Breast epithelium (tissue), 4 donors: Measurements from ENCODE around the gene TIMP1. TPM values are rescaled to one million over a fixed set of nuclear protein-coding genes. Genes with fewer than 3 reads are reported as not detected.

Experiments
- DNase-seq, 2 donors: peaks; one replicate each; pipeline ENCODE4 v3.0.0-alpha.2; 2019; ENCODE audit warnings: low spot score in 2 of 2
- H3K27ac ChIP-seq, 2 donors: fragments of 200-600 bp; sonication (generic) in 1 of 2; one replicate each; pipeline ENCODE4 v1.5.1; 2016 to 2019; ENCODE audit warnings: mild to moderate bottlenecking in 1 of 2
- H3K27me3 ChIP-seq, 2 donors: fragments of 200-600 bp; sonication (generic) in 1 of 2; one replicate each; pipeline versions ENCODE4 v1.5.1 to v1.6.0; 2017 to 2019; ENCODE audit warnings: control low read depth in 1 of 2, mild to moderate bottlenecking in 1 of 2
- H3K36me3 ChIP-seq: fragments of 200-600 bp; one replicate; pipeline ENCODE4 v1.5.1; 2019
- H3K4me1 ChIP-seq, 2 donors: fragments of 200-600 bp; sonication (generic); one replicate each; pipeline ENCODE4 v1.5.1; 2016 to 2019; ENCODE audit warnings: control low read depth in 1 of 2
- H3K4me3 ChIP-seq, 3 donors: fragments of 200-600 bp; sonication (generic); 1 replicate in 2 of 3; 2 replicates in 1 of 3; pipeline ENCODE4 v1.5.1; 2016 to 2019; ENCODE audit warnings: mild to moderate bottlenecking in 3 of 3, moderate library complexity in 2 of 3
- H3K9me3 ChIP-seq, 2 donors: fragments of 200-600 bp; sonication (generic) in 1 of 2; one replicate each; pipeline ENCODE4 v1.5.1; 2016 to 2019; ENCODE audit warnings: control low read depth in 1 of 2
- CTCF ChIP-seq, 3 donors: fragments of 450-650 bp; IDR thresholded peaks; one replicate each; pipeline ENCODE4 v1.5.1; 2016 to 2017; ENCODE audit warnings: antibody characterized with exemption in 3 of 3, mild to moderate bottlenecking in 3 of 3, moderate library complexity in 3 of 3
- POLR2A ChIP-seq: fragments of 450-650 bp; IDR thresholded peaks from one replicate; pipeline ENCODE4 v1.6.1; 2016; ENCODE audit warnings: antibody characterized with exemption, mild to moderate bottlenecking, moderate library complexity
- POLR2AphosphoS5 ChIP-seq, 3 donors: sonication (generic); formaldehyde crosslinking; IDR thresholded peaks; one replicate each; pipeline ENCODE4 v1.6.1; 2017; ENCODE audit warnings: antibody characterized with exemption in 3 of 3
- intact Hi-C: fragments of 100-400 bp; cut with DNase I; formaldehyde crosslinking; loops from one replicate; pipeline ENCODE4 v1.15.1; 2023; ENCODE audit warnings: low total_unique reads
- total RNA-seq, 3 donors: library from RNA; depleted of rRNA; stranded (reverse); fragments of >200 nt; gene quantifications; one replicate each; pipeline ENCODE4 v1.1.0, GENCODE V29; 2016

Gene TIMP1
- total RNA-seq, 3 donors from 2014 or later, result 85.9 to 225 (median 180) TPM

GRCh38 chrX:47632666-47633065, 50.4 kb downstream of the TIMP1 start:
- H3K4me1 ChIP-seq, result no peaks in the 10 kb centered on the region
- H3K9me3 ChIP-seq, result no peaks in the 10 kb centered on the region
- peaks cover 0 to 27% of the 10 kb centered on the region in 2 donors for H3K27me3 ChIP-seq
- intact Hi-C loops, result no loop called here
- TF ChIP-seq POLR2AphosphoS5 (IDR thresholded peaks at IDR 0.05), result no peak
- TF ChIP-seq POLR2A, result no peak
- no peak for TF ChIP-seq CTCF (IDR thresholded peaks at IDR 0.05)
- no peak overlapping the region for H3K4me3 ChIP-seq
- H3K27ac ChIP-seq, result no peak overlapping the region
- H3K36me3 ChIP-seq, result no peaks in the 10 kb centered on the region
- DNase-seq, result no peak

DNA sequence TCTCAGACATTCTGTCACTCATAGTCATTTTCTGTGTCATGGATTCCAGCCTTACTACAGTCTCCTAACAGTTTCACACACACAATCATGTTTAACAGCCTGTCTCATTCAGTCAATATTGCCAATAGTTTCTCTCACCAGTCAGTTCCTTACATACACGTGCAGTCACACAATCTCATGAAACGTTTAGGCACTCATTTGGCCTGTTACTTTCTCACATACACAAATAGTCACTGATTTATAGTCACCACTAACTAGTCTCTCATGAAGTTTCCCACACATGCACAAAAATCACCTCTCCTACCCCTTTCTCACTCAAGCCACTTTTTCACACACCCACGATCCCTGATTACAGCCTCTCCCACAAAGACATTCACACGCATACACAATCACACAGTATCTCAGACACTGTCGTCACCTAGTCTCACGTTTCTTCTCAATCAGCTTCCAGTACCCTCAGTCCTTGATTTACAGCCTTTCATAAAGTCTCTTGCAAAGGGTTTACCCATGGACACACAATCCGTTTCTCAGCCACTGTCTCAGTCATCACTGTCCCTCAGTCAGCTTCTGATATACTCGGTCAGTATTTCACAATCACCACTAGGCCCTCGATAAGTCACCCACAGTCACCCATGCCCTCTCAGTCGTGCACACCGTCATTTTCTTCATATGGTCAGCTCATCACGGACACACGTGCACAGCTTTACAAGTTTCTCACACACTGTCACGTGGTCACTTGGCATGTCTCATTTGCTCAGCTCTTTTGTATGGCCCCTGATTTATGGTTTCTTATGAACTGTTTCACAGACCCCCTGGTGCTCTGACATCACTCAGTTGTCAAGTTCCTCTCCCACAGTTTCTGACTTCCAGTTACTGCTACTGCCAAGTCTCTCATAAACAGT, 51.7 kb downstream of the TIMP1 start:
- Histone ChIP-seq H3K27ac (no peak overlapping the region), H3K4me1 (no peaks in the 10 kb centered on the region), H3K4me3 (no peak overlapping the region), H3K27me3 (peaks cover 0 to 18% of the 10 kb centered on the region in 2 donors), H3K9me3 (peaks cover 0 to 1% of the 10 kb centered on the region in 2 donors), H3K36me3 (no peaks in the 10 kb centered on the region)
- DNase-seq, result no peak
- intact Hi-C loops, result no loop called here
- TF ChIP-seq POLR2A, result no peak
- no peak for TF ChIP-seq CTCF (IDR thresholded peaks at IDR 0.05)
- TF ChIP-seq POLR2AphosphoS5 (IDR thresholded peaks at IDR 0.05), result no peak

GRCh38 chrX:47634871-47635575, 52.8 kb downstream of the TIMP1 start:
- intact Hi-C loops, result no loop called here
- TF ChIP-seq POLR2AphosphoS5 (IDR thresholded peaks at IDR 0.05) (no peak), CTCF (IDR thresholded peaks at IDR 0.05) (no peak), POLR2A (no peak)
- Histone ChIP-seq H3K4me3 (no peak overlapping the region), H3K36me3 (no peaks in the 10 kb centered on the region), H3K27ac (no peak overlapping the region), H3K27me3 (peaks cover 0 to 13% of the 10 kb centered on the region in 2 donors), H3K4me1 (no peaks in the 10 kb centered on the region), H3K9me3 (peaks cover under 1 to 11% of the 10 kb centered on the region in 2 donors)
- DNase-seq, result no peak

Other genes with a start within 250 kb of the TIMP1 start
- under 1 TPM in 2 of 3 donors, not detected in 1; 0.29 to 0.33 TPM for gene ZNF157, start 211.9 kb upstream of the TIMP1 start, total RNA-seq
- gene ZNF41, start 99.2 kb upstream of the TIMP1 start, total RNA-seq, result 10 to 100 TPM in 1 of 3 donors, 1 to 10 TPM in 2; 7.2 to 14.0 (median 9.2) TPM
- 10 to 100 TPM; 27.9 to 37.6 (median 30.6) TPM for gene ARAF, start 21.2 kb upstream of the TIMP1 start, total RNA-seq
- gene SYN1, start 37.4 kb downstream of the TIMP1 start, total RNA-seq, result not detected
- 10 to 100 TPM in 1 of 3 donors, 1 to 10 TPM in 2; 2.6 to 17.4 (median 3.3) TPM for gene CFP, start 47.5 kb downstream of the TIMP1 start, total RNA-seq
- gene ELK1, start 68.1 kb downstream of the TIMP1 start, total RNA-seq, result 10 to 100 TPM; 18.0 to 22.0 (median 21.0) TPM
- 100 to 1,000 TPM; 130 to 155 (median 140) TPM for gene UXT, start 76.7 kb downstream of the TIMP1 start, total RNA-seq